Activated T-helper 1 cell treated with anti-CD3 and anti-CD28 coated beads, Interleukin-2, amount 50 U/mL, for 16 hours (primary cell): Measurements from ENCODE around the gene GUCA1A.

Experiments used
- DNase-seq, 2 donors: peaks; one replicate each; pipeline ENCODE4 v3.0.0-alpha.2; 2020; ENCODE audit warnings: low read depth in 1 of 2, low spot score in 1 of 2

The GUCA1A gene

DNA sequence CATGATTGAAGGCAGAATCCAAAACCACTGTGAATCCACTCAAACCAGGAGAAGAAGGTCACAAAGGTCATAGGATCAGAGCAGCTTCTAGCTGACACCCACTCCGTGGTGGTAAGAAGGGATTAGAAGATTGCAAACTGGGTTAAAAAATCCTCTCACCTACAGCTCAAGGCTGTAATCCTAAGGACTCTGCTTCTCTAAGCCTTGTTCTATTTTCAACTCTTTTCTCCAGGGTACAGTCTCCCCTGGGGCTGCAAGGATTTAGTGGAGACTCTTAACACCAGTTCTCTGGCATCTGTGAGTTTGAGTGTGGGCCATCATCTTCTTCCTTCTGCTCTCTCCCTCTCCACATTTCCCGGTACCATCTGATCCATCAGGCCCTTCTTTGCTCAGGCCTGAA, at the start of gene GUCA1A:
Gene GUCA1A, plus strand, starts transcription at position 264 of the 400 bp plus-strand sequence. CDS start 250 bp downstream, outside the sequence.
- DNase-seq: no peak

DNA sequence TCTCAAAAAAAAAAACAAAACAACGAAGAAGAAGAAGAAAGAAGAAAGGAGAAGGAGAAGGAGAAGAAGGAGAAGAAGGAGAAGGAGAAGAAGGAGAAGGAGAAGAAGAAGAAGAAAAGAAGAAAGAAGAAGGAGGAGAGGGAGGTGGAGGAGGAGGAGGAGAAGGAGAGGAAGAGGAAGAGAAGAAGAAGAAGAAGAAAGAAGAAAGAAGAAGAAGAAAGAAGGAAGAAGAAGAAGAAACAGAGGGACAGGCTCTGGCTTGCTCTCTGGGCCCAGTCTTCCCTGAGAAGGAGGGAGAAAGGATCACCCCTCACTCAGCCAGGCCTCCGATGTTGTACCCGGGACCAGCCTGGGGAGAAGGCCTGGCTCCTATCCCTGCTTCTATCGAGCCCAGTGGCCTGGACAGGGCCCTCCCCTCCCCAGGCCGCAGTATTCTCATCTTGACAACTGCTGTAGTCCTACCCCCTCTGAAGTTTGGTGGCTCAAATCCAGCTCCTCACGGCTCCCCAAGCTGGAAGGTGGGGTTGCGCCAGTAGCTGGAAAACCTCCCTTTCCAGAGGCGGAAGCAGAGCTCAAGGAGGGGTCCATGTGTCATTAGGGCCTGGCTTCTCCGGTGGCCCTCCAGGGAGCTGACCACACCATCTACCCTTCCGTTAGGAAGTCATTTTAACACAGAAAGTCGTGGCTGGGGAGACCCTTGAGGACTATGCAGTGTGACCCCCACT, 49.6 kb upstream of the GUCA1A start:
- DNase-seq: no peak

DNA sequence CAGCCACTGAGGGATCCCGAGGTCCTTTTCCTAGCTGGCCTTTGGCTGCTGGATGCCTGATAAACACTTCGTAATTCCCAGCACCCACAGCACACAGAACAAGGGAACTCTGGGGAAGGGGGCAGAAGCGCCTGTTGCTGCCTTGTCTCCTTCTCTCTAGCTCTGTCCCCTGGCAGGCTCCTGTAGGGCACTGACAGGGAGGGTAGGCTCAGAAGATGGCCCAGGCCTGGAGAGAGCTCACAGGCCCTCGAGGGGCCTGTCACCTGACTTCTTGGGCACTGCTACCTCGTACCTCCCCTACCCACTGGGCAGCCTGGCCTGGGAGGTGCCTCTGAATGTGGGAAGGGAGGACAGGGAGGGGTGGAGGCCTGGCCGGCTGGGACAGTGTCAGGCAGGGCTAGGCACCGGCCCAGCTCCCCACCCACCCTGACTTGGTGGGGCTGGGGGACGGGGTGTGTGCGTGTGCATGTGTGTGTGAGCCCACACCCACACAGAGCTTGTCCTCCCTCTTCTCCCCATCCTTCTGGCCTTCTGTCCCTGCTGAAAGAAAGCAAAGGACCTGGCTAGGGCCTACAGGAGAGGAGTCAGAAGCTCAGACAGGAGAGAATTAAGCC, 48.8 kb upstream of the GUCA1A start:
- no peak for DNase-seq

GRCh38 chr6:42125231-42125630, 47.9 kb upstream of the GUCA1A start:
- no peak for DNase-seq

DNA sequence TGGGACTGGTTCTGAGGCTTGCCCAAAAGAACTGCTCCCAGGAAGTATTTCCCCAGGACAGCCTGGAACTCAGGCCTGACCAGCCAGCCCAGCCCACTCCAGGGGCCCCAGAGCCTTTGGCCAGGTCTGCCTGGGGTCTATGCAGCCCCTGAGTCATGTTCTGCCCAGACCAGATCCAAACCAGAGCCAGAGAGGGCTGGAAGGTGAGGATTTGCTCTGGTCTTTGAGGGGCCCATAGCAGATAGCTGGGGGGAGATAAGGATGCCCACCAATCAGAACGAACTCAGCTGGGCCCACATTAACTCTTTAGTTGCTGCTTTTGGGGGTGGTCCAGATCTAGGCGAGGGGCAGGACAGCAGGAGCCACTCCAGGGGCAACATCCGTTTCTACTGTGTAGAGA, 47.5 kb upstream of the GUCA1A start:
- no peak for DNase-seq

DNA sequence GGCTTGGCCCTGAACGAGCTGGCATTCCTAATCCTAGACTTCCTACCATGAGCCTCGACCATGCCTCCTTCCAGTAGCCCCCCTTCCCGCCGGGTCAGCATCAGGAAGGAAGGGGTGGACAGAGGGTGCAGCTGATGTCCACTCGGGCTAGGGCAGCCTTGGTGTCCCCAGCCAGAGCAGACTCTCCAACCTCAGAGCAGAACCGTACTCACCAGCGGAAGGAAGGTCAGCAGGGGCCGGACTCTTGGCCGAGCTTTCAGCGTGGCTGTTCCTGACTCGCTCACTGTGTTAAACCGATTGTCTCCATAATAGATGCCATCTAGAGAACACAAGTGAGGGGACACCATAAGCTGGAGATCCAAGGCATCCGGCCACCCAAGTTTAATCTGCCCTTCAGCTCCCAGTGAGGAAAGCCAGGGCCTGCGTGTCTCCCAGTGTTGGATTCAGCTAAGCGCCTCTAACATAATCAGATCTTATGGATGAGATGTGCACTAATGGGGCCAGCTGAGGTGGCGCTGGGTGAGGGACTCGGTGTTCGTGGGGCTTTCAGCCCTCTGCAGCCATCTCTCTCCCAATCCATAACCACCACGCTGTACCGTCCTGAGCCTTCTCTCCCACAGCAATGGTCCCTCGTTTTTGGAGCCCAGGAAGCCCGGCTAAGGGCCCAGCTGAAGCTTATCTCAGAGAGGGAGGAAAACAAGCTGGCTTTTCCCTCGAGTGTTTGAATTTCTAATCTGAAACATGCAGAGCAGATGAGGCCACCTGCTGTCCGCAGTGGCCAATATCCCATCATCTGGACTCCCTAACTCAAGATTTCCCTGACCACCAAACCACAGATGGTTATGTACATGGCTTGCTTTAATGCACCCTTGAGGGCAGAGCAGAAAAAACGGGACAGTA, 44.5 kb upstream of the GUCA1A start:
- no peak for DNase-seq

- DNase-seq: no peak
Observed at GRCh38 chr6:42129360-42129676, 43.8 kb upstream of the GUCA1A start.

DNA sequence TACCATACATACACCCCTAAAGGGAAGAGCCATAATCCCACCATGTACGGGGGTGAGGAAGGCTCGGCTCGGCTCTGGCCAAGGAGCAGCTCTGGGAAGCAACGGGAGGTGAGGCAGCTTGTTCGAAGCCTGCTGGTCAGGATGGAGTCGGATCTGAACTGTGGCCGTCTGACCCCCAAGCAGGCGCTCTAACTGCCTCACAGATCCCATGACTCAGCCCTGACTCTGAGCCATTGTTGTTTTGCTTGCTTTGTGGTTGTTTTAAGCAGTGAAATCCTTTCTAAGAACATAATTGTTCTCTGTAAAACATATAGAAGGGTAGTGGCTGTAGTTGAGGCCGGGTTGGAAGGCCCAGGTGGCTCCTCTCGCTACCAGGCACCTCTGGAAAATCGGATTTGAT, 41.6 kb upstream of the GUCA1A start:
- no peak for DNase-seq

DNA sequence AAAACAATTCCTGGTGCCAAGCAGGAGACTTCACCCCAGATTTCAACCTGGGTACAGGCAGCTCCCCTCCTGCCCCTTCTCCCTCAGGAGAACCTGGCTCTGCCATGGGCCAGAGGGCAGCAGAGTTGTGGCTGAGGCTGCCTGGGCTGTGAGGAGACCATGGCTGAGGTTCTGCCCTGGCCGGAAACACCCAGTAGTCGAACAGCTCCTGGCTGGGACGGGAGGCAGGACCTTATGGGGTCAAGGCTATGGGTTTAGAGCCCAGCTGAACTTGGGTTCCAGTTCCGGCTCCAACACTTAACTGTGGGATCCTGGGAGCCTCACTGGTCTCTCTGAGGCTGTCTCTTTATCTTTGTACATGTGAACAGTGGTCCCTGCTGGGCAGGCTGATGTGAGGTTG, 39.2 kb upstream of the GUCA1A start:
- no peak for DNase-seq

GRCh38 chr6:42135161-42135560, 38.0 kb upstream of the GUCA1A start:
- no peak for DNase-seq

- no peak for DNase-seq
Observed at GRCh38 chr6:42135722-42136121, 37.4 kb upstream of the GUCA1A start.

DNA sequence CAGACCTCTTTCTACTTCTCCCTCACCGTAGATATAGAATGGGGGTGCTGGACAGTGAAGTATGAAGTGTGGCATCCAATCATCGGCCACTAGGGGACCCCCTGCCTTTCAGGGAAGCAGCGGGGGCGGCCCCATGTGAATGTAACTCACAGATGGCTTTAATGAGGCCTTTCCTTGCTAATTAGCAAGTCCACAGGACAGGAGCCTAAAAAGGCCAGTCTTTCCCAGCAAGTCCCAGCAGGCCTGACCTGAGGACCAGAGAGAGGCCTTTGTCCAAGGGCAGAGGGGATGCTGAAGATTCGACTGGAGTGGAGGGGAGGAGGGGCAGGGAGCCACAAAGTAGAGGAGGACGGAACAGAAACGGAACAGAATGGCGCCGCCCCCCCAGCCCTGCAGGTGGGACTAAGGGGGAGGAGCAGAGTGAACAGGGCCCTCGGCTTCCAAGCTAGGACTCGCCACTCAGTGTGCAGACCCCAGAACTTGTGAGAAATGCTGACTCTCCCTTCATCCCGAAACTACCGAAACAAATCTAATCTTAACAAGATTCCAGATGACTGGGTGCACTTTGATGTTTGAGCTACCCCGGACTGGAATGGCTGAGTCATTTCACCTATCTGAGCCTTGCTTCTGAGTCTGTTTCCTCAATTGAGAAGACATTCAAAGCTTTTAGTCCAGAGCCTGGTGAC, 36.5 kb upstream of the GUCA1A start:
- no peak for DNase-seq

GRCh38 chr6:42137194-42137753, 35.9 kb upstream of the GUCA1A start:
- no peak for DNase-seq

DNA sequence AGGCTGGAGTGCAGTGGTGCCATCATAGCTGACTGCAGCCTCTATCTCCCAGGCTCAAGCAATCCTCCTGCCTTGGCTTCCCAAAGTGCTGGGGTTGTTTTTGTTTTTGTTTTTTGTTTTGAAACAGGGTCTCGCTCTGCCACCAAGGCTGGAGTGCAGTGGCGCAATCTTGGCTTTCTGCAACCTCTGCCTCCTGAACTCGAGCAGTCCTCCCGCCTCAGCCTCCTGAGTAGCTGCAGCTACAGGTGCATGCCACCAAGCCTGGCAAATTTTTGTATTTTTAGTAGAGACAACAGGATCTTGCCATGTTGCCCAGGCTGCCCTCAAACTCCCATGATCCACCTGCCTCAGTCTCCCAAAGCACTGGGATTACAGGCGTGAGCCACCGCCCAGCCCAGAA, 35.0 kb upstream of the GUCA1A start:
- no peak for DNase-seq

DNA sequence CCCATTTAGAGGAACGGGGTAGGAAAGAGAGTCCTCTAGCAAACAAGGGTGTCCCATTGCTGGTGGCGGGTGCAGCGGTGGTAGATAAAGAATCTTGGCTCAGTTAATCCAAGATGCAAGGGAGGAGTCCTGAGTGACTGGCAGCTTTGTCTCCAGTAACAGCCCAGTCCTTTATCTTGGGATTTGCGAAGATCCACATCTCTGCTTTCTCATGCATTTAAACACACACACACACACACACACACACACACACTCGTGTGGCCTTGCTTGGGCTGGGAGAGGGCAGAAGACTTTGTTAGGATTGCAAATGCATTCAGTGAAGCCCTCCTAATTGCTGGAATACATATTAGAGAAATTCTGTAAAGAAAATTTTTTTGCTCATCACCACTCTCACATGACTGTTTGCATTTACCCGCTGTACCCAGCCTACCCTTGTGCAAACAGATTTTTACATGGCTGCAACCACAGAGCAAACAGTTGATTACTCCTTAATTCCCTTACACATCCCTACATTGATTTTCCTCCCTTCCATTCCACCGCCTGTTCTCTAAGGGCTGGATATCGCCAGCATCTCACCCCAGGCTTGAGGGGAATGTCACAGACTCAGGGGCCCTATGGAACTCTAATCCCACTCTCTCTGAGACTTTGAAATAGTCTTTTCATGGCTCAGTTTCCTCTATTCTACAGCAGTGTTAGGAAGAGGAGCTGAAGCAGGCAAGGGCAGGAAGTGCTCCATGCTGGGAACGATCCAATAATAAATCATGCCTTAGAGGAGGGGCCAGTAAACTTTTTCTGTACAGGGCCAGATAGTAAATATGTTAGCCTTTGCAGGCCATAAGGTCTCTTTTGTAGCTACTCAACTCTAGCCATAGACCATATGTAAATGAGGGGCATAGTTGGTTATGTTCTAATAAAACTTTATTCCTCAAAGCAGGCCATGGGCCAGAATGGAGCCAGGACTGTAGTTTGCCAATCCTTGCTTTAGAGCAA, 34.2 kb upstream of the GUCA1A start:
- DNase-seq: no peak

DNA sequence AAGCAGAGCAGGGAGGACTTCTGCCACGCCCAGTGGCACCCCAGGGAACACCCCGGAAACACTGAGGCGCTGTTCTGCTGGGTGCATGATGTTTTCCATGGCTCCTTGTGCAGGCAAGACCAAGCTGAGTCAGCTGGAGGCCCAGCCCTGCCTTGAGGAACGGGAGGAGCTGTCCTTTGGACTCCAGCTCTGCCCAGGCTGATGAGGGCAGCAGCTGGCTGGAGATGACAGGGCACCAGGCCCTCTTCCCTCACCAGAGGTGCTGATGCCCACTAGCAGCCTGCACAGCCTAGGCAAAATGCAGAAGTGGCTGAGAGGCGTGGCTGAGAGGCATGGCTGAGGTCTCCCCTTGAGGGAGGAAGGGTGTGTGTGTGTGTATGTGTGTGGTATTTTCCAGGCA, 33.1 kb upstream of the GUCA1A start:
- no peak for DNase-seq

DNA sequence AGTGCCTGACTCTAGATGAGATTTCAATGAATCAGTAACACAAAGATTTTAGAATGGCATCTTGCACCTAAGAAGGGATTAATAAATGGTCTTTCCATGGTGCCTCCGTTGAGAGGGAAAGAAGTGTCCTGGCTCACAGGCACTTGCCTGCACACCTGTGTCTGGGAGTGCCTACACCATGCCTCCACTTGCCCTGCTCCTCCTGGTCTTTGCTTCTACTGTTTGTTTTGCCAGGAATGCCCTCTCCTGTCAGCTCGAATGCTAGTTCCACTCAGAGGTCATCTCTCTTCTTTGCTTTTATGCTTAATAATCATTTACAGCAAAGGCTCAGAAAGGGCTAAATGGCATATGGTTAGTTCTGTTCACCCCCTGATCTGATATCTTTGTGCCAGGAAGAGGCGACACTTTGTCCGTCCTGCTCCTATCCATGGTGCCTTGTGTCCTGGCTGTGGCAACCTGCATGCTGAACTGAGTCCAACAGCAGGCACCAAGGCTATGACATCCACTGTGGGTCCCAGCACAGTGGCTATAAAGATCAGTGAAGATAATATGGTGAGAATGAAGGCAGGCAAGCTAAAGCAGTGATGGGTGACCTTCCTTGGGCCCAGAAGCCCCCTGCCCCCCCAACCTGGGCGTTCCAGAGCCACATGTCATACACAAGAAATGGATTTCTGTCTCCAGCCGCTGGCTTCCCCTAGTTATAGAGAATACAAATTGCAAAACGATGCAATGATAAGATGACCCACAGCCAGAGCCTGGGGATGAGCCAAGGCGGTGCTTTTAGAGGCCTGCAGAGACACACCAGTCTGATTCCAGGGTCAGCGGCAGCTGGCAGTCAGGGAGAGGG, 32.2 kb upstream of the GUCA1A start:
- no peak for DNase-seq

DNA sequence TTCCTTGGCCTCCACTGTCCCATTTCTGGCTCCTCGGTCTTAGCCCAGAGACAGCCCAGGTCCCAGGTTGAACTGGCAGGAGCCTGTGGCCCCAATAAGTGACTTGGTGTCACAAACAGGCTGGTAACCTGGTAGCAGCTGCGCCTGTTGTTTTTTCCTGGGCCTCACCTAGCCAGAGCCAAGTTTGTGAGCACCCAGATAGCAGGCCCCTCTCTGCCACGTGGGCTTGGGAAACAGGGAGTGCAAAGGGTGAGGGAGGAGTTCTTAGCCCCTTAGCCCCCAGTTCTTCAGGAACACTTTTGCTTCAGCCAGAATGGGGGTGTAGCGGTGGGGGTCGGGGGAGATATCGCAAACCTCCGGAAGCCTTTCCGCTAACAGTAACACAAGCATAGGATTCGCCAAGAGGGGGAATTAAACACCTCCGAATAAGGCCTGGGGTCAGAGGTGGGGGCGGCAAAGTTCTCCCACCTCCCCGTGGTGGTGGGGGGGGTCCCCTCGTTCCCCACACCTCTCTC, 31.5 kb upstream of the GUCA1A start:
- DNase-seq: no peak
